Left ventricle myocardium superior (tissue), 1 donor: ENCODE data around the gene SULT4A1. TPM values are rescaled to one million over a fixed set of nuclear protein-coding genes. Genes with fewer than 3 reads are reported as not detected.
A peak's percentile ranks its signal among the peaks of the same experiment; 100 is the strongest.

Experiments used
- ATAC-seq: fragments of 200-7000 bp; cut with Tn5 transposase; one replicate; pipeline ENCODE4 v1.9.1; 2020; ENCODE audit warnings: mild to moderate bottlenecking, moderate library complexity
- DNase-seq: peaks from one replicate; pipeline ENCODE4 v3.0.0-alpha.2; 2020
- intact Hi-C: fragments of 100-400 bp; cut with micrococcal nuclease; formaldehyde crosslinking; loops from one replicate; pipeline ENCODE4 v1.11.0; 2022
- total RNA-seq: library from RNA; stranded (reverse); fragmentation: NEBNext Ultra II Directional; extraction: Animal tissue kit (Norgen Biotek cat#: 25700); gene quantifications from one replicate; pipeline ENCODE4 v1.2.1, GENCODE V29; 2021
- donor health status: DM: no; HTN: yes; CAD: no; lungs with severe emphysema.

SULT4A1 gene
- total RNA-seq, 1 donor from 2014 or later: 0.45 TPM

DNA sequence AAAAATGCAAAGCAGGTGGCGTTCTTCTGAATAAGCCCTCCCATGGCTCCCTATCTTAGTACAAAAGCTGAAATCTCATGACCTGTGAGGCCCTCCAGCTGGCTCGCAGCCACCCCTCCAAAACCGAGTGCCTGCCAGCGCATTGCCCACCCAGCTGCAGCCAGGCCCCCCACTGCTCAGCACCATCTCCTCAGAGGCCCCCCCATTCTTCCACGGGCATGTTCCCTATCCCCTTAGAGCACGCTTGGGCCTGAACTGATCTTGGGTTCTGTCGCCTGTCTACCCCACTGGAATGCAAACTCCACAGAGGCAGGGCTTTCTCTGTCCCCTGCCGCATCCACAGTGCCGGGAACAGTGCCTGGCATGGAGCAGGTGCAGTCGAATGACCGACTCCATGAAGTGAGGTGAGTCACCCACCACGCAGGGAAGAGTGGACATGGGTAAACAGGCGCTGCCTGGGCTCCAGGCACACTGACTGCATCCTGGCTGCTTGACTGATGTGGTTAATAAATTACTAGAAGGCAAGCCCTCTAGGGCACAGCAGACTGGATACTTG is 38.9 kb downstream of the SULT4A1 start:
- DNase-seq (no peak), ATAC-seq (no peak)
- intact Hi-C loops: no loop called here

DNA sequence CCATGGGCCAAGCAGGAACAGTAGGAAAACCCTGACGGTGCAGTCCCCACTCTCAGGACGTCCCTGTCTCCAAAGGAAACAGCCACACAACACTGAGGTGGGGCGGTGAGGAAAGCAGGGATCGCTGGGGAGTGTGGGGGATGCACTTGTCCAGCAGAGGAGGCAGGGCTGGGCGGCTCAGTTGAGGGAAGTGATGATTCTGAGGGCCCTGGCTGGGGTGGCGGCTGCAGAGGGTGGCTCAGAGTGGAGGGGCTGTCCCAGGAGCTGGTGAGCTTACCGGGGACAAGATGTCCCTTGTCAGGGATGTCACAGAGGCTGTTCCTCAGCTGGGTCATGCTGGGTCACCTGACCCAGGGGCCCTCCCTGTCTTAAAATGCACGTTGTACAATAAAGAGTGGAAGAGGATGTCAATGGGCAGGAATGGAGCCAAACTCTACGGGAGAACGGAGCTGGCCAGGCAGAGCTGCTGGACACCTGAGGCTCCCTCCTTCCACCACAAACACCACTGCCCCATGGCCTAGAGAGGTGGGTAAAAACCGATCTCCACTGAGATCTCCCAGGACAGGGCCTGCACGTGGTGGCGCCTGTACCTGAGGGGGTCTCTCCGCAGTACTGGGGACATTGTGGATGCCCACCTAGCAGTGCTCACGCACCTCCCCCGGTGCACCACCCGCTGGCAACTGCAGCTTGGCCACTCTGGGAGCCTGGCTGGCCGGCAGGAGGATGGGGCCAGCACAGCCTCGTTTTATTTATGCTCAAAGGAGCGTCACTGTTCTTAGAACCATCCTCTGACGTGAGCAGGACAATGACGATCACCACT is 40.5 kb downstream of the SULT4A1 start:
- no peak for ATAC-seq
- no peak for DNase-seq
- intact Hi-C loops: no loop called here

DNA sequence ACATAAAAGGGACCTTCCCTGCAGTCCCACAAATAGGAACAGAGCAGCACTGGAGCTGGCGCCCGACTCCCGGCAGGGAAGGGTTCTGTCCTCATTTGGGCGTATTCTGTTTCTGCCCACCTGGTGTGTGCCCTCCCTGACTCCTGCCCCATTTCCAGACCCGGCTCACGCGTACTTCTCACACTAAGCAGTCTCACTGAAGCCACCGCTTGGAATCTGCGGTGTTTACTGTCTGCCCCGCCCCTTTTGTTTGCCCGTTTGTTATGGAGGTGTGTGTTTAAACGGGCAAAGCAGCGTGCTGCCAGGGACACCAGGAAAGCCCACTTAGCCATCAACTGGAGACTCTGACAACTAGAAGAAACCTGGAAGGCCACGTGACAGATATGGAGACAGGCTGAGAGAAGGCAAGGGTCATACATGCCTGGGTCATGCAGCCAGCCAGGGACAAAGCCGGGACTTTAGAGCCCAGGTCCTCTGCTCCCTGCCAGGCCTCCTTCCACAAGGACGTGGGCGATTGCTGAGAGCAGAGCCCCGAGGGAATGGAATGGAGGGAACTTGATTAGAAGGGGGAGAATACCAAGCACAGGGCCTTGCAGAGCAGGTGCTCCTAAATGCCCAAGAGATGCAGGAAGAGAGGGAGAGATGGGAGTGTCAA is 41.5 kb downstream of the SULT4A1 start:
- DNase-seq: no peak
- intact Hi-C loops: no loop called here
- no peak for ATAC-seq

DNA sequence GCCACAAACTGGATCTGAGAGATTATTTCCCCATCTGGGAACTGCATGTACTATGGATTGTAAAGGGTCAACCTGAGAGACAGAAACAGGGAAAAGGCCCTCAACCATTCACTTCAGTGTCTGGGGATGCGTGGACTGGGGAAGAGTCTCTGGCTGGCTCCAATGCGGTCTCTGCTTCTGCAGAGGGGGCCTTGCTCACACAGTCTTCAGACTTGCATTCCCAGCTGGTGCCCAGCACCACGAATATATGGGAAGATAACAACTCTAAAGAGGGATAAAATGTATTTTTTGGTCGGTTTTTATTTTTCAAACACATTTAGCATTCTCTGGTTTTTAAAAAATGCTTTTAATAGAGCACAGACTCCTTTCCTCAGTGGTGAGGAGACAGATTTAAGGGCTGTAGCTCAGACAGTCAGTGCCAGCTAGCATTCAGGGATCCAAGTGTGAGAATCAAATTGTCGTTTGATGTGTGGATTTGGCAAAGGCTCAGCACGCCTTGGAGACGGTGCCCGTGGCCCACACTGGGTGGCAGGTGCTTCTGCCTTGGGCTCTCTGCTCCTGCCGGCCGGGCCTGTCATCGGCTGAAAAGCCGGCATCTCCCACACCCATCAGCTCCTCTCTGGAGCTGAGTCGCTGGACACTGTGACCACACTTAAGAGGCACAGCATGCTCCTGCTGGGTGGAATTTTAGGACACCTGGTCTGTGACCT is 42.2 kb downstream of the SULT4A1 start:
- no peak for ATAC-seq

DNA sequence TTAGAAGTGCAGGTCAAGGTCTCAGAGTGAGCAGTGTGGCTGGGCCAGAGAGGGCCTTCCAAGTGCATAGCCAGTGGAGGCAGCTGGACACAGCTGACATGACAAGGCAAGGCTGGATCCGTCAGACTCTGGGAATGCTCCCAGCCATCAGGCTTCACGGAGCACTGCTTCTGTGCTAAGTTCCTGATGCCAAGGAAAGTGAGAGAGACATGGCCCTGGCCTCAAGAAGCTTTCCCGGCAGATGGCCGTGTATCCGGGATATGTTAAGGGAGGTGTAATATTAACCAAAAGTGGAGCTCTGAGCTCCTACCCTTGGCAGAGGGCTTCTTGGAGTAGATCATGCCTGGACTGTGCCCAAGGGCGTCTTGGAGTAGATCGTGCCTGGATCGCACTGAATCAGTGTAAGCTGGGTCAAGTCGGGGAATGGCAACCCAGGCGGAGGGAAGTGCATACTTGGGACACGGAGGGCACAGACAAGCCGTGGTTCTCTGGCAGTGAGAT is 42.8 kb downstream of the SULT4A1 start:
- intact Hi-C loops: no loop called here
- no peak for DNase-seq
- no peak for ATAC-seq

More for the DNA sequence above, 42.2 kb downstream of the SULT4A1 start:
- intact Hi-C loops: no loop called here
- no peak for DNase-seq

DNA sequence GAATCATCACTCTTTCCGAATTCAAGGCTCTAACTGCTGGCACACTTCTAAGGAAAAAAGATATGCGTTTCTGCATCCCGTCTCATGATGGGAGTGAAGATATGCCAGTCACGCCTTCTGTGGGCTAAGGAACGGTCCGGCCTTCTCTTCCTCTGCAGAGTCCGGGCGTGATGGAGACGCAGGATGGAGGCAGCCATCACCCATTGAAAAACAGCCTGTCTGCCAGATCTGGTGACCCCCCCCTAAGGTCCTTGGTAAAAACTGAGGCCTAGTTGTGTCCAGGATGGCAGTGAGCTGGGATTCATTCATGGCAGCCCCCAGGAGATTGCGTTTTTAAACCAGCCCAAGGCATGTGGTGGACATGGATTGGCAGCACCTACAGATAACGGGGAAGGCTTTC is 43.3 kb downstream of the SULT4A1 start:
- intact Hi-C loops: no loop called here

DNA sequence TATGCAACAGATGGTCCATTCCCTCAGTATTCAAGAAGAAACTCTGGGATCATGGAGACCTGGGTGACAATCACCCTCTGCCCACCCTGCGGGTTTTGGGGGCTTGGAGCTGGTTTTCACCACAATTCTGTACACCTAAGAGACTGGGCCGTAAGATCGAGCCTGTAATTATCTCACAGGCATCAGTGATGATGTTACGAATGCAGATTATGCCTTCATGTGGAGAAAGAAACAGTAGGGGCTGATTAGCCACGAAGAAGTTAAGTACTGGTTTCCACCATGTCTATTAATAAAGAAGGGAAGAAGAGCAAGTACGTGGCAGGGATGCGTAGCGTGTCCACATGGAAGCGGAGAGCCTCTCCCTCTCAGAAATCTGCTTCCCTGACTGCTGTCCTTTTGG is 44.9 kb downstream of the SULT4A1 start:
- intact Hi-C loops: no loop called here
- DNase-seq (no peak), ATAC-seq (no peak)

More for the DNA sequence above, 43.3 kb downstream of the SULT4A1 start:
- no peak for DNase-seq
- ATAC-seq: no peak

DNA sequence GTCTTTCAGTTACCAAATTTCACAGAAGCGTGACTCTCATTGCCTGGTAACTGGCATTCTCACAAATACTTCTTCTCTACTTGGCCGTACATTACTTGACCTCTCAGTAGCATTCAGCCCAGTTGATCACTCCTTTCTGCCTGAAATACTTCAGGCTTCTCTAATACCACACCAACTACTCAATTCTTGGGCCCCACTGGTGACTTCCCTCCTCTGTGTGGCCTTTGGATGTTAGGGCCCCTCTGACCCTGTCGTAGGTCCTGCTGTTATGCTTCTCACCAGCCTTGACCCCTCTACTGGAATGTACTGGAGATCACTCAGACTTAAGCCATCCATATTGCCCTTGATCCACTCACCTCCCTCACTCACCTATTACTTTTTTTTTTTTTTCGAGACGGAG is 48.0 kb downstream of the SULT4A1 start:
- DNase-seq (no peak), ATAC-seq (no peak)
- intact Hi-C loops: no loop called here

DNA sequence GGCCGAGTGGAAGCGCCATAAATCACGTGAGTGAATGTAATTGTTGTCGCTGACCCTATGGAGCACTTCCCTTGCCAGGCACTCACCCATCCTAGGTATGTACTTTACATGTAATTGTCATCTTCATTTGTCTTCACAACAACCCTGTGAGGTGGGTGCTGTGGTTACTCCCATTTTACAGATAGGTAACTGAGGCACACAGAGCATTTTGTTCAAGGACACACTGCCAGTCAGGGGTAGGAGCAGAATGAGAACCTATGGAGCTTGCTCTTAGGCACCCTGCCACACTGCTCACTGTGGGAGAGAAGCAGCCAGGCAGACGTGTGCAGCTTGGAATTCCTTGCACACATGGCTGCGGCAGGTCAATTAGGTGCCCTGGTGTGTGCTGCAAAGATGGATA is 49.4 kb downstream of the SULT4A1 start:
- intact Hi-C loops: no loop called here
- no peak for DNase-seq
- no peak for ATAC-seq

DNA sequence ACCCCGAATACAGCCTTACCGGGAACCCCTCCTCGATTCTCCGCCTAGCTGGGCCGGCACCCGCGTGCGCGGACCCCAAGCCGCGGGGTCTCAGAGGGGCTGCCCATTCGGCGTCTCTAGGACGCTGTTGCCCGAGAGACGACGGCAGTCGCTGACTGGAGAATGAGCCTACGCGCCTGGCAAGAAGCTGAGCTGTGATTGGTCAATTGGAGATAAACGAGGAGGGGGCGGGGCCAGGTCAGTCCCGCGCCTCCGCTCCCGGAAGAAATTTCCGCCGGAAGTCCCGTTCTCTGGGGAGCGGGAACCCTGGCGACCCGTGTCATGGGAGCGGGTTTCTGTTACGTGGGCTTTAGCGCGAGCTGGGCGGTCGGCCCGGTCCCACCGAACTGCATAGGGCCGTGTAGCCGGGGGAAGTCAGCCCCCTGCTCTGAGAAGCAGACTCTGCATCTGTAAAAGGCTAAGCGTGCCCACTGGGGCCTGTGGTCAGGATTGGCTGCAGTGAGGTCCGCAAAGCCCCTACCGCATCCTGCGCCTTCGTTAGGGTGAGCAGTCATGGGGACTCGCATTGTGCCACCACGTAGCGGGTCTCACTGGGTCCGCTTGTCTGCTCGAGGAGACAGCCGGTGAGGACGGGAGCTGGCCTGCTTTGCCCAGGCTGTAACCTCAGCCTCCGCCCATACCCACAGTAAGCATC is 50.0 kb downstream of the SULT4A1 start, which contains the start of gene EFCAB6:
EFCAB6 (minus strand) TSS at position 157 of the 694 bp plus-strand sequence. CDS start 29,987 bp downstream, outside the sequence.
- intact Hi-C loops: no loop called here
- DNase-seq: peak; percentile 92
- peak; percentile 99 for ATAC-seq

DNA sequence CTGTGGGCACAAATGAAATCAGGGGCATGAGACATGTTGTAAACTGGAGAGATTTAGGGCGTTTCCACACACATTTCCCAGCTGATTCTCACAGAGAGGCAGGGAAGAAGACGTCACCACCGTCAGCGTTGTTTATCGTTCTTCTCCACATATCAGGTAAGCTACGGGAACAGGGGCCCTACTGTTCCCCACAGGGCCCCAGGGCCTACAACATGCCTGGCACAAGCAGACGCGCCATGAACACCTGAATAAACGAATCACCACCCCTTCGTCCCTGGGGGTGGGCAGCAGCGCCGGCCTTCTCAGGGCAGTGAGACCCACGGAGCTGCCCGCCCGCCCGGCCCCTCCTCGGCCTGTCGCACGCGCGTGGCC is 50.5 kb downstream of the SULT4A1 start:
- DNase-seq: no peak
- no peak for ATAC-seq
- intact Hi-C loops: no loop called here

DNA sequence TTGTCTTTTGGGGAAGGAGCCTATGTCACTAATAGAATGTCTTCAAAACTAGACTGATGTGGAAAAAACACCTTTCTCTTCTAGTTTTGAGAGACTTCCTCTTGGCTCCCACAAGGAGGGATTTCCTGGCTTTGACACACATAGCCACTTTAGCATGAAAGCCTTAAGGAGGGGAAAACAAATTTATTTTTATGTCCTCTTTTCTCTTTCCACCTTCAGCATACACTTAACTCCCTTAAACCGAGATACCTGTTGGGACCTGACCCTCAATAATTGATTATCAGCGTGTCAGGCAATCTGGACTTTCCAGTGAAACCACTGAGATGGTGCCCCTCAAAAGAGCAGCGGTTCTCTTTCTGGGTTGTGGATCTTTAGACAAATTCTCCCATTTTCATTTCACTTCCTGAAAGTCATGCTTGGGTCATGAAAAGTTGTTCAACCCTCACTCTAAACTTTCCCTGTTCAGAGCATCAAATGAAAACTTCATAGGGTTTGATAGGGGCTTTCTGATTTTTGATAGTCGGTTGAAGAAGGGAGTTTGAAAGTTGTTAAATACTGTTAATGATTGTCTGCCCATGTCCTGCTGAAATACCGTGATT is 59.3 kb downstream of the SULT4A1 start:
- intact Hi-C loops: no loop called here
- no peak for ATAC-seq

DNA sequence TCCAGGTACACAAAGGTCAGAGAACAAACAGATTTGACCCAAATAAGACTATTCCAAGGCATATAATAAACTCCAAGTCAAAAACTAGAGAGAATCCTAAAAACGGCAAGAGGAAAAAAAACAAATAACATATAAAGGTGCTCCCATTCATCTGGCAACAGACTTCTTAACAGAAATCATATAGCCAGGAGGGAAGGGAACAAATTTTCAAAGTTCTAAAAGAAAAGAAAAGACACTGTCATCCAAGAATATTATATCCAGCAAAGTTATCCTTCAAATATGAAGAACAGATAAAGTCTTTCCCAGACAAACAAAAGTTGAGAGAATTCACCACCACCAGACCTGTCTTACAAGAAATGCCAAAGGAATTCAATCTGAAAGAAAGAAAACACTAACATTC is 61.3 kb downstream of the SULT4A1 start:
- DNase-seq: no peak
- intact Hi-C loops: no loop called here
- ATAC-seq: no peak

More for the DNA sequence above, 59.3 kb downstream of the SULT4A1 start:
- DNase-seq: no peak

DNA sequence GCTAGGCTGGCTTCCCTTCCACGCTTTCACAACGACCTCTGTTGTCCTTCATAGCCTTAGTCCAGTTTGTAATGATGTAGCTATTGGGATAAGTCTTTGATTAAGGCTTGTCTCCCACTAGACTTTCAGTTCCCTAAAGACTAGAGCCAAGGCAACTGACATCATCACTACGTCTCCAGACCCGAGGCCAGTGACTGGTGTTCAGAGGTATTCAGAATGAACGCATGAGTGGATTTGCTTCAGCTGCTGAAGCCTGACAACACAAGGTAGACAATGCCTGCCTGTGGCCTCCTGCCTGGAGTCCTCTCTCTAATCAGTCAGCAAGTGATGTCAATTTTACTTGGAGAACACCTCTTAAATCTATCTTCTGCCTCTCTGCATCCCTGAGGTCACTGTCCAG is 63.8 kb downstream of the SULT4A1 start:
- intact Hi-C loops: no loop called here
- DNase-seq (no peak), ATAC-seq (no peak)

DNA sequence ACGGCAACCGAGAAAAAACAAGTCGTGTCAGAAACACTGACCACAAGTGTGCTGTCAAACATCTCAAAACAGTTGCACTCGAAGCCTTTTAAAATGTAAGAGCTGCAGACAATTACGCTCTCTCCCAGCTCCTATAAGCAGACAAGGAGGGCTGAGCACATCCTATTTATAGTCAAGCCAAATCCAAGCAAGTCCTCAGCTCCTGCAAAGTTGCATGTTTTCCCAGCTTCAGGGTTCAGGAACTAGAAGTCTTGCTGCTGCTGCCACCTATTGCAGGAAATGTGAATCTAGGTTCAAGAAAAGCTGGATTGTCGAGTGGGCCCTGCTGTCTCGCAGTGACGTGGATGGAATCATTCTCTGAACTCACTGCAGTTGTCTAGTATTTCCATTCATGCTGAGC is 65.7 kb downstream of the SULT4A1 start:
- intact Hi-C loops: no loop called here
- no peak for DNase-seq
- ATAC-seq: peak; percentile 90

DNA sequence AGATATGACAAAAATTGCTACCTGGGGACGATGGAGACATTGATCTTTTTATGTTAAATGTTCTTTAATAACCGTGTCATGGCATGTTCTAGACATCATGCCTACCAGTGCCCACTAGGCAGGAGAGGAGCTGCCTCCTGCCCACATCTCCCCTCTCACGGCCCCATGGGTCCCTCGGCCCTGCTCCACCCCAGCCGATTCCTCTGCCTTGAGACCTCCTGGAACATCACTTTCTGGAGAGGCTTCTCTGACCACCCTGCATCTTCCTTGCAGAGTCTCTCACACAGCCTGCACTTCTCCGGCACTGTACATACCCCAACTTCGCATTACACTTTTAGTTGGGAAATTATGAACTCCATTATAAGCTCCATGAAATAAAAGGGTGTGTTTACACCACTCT is 67.0 kb downstream of the SULT4A1 start:
- ATAC-seq (no peak), DNase-seq (no peak)
- intact Hi-C loops: no loop called here

DNA sequence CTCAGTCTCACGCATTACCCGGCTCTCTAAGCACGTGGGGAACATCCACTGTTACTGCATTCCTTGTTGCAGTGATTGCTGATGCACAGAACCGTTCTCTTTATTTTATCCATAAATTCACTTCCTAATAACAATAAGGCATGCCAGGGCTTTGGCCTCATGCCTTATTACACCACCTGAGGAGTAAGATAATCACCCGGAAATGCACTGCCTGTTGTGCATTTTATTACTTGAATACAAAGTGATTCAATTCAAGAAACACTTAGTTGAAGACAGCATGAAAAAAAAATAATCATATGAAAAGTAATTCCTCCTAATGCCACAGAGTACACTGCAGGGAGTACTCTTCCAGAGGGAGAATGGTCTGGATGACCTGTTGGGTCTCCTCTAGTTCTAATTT is 69.4 kb downstream of the SULT4A1 start:
- DNase-seq: no peak
- intact Hi-C loops: no loop called here
- no peak for ATAC-seq

DNA sequence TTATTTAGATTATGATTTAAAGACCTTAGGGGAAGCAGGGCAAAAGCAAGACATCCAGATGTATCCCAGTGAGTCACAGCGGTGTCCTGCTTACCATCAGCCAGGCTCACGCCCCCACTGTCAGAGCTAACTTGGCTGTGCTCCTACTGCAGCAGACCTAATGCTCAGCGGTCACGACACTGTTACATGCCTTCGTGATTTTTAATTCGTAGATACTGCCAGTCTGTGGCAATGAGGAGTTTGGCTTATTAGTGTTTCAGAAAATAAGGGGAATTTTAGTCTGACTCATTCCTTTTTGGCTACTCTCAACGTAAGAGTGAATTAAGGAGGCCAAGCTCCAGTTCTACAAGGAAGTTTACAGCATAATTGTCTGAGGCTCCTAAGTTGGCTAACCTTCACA is 72.9 kb downstream of the SULT4A1 start:
- ATAC-seq (peak; percentile 94), DNase-seq (peak; percentile 58)

DNA sequence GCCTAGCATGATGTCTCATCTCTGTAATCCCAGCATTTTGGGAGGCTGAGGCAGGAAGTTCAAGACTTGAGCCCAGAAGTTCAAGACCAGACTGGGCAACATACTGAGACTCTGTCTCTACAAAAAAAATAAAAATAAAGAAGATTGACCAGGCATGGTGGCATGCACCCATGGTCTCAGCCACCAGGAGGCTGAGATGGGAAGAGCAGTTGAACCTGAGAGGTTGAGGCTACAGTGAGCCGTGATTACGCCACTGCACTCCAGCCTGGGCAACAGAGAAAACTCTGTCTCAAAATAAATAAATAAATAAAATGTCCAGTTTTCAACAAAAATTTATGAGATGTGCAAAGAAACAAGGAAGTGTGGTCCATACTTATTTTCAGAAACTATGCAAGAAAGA is 78.5 kb downstream of the SULT4A1 start:
- no peak for DNase-seq
- no peak for ATAC-seq
- intact Hi-C loops: no loop called here

More for the DNA sequence above, 72.9 kb downstream of the SULT4A1 start:
- intact Hi-C loops: no loop called here
